ENCODE results near the gene SCAMP3.
A peak's percentile ranks its signal among the peaks of the same experiment; 100 is the strongest.
"Not testable (repeated sequence)": the region's sequence is repeated elsewhere in the genome, so short reads cannot be mapped to it uniquely, and the experiment has no call there.

Gene SCAMP3

DNA sequence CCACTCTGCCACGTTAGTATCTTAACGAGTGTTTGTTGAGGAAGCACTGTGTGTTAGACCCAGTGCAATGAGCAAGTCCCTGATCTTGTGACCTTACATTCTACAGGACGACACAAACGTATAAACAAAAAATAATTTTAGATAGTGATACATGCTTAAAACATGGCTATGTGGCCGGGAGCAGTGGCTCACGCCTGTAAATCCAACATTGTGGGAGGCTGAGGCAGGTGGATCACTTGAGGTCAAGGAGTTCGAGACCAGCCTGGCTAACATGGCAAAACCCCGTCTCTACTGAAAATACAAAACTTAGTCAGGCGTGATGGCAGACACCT lies 34.1 kb downstream of the SCAMP3 start:
- no peak for DNase-seq (ENCODE audit: low read depth)
- TF ChIP-seq, protein P1, sequence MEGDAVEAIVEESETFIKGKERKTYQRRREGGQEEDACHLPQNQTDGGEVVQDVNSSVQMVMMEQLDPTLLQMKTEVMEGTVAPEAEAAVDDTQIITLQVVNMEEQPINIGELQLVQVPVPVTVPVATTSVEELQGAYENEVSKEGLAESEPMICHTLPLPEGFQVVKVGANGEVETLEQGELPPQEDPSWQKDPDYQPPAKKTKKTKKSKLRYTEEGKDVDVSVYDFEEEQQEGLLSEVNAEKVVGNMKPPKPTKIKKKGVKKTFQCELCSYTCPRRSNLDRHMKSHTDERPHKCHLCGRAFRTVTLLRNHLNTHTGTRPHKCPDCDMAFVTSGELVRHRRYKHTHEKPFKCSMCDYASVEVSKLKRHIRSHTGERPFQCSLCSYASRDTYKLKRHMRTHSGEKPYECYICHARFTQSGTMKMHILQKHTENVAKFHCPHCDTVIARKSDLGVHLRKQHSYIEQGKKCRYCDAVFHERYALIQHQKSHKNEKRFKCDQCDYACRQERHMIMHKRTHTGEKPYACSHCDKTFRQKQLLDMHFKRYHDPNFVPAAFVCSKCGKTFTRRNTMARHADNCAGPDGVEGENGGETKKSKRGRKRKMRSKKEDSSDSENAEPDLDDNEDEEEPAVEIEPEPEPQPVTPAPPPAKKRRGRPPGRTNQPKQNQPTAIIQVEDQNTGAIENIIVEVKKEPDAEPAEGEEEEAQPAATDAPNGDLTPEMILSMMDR (IDR thresholded peaks at IDR 0.05; ENCODE audit: low read depth, low read length, missing control alignments), result no peak
- in situ Hi-C loops (cut with HindIII; ENCODE audit: low sequenced_read_pairs), result no loop called here
- H3K4me3 ChIP-seq (ENCODE audit: low read depth, low read length), result peak overlapping the region; percentile 69

DNA sequence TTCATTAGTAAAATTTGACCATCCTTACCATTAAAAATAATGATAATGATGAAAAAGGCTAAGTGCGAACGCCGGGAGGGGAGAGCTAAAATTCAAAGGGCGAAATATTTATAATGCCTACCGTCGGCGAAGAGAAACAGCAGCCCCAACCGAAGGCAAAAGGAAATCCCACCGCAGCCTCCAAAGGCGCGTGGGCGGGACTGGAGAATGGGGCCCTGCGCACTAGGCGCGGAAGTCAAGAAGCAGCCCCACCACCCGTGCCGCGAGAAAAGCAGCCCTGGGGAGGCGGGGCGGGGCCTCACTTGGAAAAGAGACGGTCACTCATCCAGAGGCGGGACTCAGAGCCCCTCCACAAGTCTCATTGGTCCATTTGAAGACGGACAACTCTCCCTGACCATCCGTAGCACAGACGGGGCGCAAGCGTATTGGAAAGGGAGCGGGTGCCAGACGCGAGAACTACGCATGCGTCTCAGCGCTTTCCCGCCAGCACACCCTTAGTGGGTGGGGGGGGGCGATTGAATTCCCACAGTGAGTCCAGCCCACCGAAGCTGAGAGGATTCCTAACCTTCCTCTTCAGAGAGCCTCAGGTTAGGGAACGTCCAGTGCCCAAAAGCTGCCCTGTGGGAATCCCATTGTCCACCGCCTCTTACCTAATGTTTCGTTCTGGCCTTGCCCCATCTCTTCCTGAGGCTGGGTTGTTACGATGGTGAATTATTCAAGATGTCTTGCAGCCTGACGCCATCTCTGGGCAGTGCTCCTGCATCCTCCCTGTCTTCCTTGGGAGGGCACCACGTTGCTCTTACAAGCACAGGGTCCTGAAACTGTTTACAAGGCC lies 34.7 kb downstream of the SCAMP3 start:
- peak overlapping the region; percentile 69 for H3K4me3 ChIP-seq (ENCODE audit: low read depth, low read length)
- DNase-seq (ENCODE audit: low read depth), result peak; percentile 98
- in situ Hi-C loops (cut with HindIII; ENCODE audit: low sequenced_read_pairs), result no loop called here
- TF ChIP-seq, protein P1 (IDR thresholded peaks at IDR 0.05; ENCODE audit: low read depth, low read length, missing control alignments), result no peak

DNA sequence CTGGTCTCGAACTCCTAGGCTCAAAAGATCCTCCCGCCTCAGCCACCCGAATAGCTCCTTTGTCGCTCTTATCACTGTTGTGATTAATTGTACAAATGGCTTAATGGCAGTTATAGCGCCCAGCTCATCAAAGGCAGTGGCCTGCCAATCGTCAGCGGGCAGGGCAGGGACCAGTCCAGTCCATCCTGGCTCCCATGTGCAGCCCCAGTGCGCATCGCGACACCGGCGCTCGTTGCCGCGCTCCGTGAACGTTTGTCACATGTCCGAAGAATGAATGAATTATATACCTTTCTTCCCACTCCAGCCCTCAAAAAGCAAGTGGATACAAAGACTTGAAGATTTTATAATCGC lies 35.3 kb downstream of the SCAMP3 start:
- H3K4me3 ChIP-seq (ENCODE audit: low read depth, low read length), result peak overlapping the region; percentile 69
- no peak for DNase-seq (ENCODE audit: low read depth)

DNA sequence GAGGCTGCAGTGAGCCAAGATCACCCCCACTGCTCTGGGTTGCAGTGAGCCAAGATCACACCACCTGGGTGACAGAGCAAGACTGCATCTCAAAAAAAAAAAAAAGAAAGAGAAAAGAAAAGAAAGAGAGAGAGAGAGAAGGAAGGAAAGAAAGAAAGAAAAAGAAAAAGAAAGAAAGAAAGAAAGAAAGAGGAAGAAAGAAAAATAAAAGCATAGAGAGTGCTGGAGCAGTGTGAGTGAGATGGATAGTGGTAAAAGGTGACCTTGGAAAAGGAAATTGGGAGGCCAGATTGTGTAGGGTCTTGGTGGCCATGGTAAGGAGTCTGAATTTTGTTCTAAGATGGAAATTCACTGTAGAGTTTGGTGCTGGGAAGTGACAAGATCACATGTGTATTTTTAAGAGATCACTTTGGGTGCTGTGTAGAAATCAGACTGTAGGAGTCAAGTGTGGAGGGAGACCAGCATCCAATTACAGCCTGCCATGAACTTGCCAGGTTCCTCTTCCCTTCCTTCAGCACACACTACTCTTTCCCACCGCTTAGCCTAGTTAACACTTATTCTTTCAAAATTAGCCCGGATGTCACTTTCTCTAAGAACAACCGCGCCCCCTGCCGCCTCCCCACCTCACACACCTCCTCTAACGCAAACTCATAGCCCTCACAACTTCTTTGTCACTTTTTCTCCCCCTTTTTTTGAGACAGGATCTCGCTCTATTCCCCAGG lies 35.8 kb downstream of the SCAMP3 start:
- H3K4me3 ChIP-seq (ENCODE audit: low read depth, low read length), result peak overlapping the region; percentile 69
- in situ Hi-C loops (cut with HindIII; ENCODE audit: low sequenced_read_pairs), result no loop called here
- no peak for DNase-seq (ENCODE audit: low read depth)
- TF ChIP-seq, protein P1 (IDR thresholded peaks at IDR 0.05; ENCODE audit: low read depth, low read length, missing control alignments), result peak; percentile 73

More for the DNA sequence above, 35.3 kb downstream of the SCAMP3 start:
- in situ Hi-C loops (cut with HindIII; ENCODE audit: low sequenced_read_pairs), result no loop called here
- TF ChIP-seq, protein P1 (IDR thresholded peaks at IDR 0.05; ENCODE audit: low read depth, low read length, missing control alignments), result no peak

DNA sequence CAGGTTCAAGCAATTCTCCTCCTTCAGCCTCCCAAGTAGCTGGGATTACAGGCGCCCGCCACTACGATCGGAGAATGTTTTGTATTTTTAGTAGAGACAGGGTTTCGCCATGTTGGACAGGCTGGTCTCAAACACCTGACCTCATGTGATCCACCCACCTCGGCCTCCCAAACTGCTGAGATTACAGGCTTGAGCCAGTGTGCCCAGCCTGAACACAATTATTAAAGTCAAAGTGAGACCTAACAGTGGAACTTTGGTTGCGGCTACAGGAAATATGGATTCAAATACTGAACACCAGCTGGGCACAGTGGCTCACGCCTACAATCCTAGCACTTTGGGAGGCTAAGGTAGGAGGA lies 36.8 kb downstream of the SCAMP3 start:
- in situ Hi-C loops (cut with HindIII; ENCODE audit: low sequenced_read_pairs); H3K4me3 ChIP-seq (ENCODE audit: low read depth, low read length); DNase-seq (ENCODE audit: low read depth): not testable (repeated sequence)

DNA sequence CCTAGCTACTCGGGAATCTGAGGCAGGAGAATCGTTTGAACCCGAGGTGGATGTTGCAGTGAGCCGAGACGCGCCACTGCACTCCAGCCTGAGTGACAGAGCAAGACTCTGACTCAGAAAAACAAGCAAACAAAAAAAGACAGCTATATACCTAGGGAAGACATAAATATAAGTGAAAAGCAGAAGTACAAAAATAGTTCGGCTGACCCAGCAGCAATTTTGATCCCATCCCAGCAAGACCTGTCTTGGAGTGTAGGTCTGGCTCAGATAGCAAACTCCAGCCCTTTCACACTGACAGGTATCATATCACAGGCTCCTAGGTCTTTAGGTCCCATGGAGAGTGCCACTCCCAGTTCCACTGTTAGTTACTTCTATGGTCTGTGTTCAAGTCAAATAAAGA lies 39.1 kb downstream of the SCAMP3 start:
- DNase-seq (ENCODE audit: low read depth), result no peak
- no peak overlapping the region for H3K4me3 ChIP-seq (ENCODE audit: low read depth, low read length)
- TF ChIP-seq, protein P1 (IDR thresholded peaks at IDR 0.05; ENCODE audit: low read depth, low read length, missing control alignments), result no peak

DNA sequence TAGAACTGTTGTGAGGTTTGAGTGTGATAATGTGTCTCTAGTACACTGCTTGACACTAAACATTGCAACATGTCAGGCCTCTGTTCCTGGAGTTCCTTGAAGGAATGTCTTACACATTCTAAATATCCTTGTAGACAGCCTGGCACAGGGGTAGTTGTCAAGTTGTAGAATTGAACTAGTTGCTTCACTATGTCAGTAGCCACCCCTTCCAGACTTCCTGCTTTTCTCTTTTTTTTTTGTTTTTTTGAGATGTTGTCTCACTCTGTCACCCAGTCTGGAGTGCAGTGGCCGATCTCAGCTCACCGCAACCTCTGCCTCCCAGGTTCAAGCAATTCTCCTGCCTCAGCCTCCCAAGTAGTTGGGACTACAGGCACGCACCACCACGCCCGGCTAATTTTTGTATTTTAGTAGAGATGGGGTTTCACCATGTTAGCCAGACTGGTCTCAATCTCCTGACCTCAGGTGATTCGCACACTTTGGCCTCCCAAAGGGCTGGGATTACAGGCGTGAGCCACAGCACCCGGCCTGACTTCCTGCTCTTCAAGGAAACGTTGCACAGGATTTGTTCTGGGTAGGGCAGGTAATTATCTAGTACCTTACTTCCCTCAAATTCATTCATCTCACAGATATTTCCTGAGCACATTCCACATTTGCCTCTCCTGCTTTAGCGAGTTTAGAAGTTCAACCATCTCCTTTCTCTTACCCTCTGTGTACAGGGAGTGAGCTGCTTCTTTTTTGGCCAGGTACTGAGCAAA lies 41.8 kb downstream of the SCAMP3 start:
- H3K4me3 ChIP-seq (ENCODE audit: low read depth, low read length); in situ Hi-C loops (cut with HindIII; ENCODE audit: low sequenced_read_pairs); DNase-seq (ENCODE audit: low read depth): not testable (repeated sequence)

More for the DNA sequence above, 39.1 kb downstream of the SCAMP3 start:
- in situ Hi-C loops (cut with HindIII; ENCODE audit: low sequenced_read_pairs), result no loop called here
